SK-N-SH (cell line): ENCODE measurements around the gene TECR. TPM values are rescaled to one million over a fixed set of nuclear protein-coding genes. Genes with fewer than 3 reads are reported as not detected.
A peak's percentile ranks its signal among the peaks of the same experiment; 100 is the strongest.
"Not testable (repeated sequence)": the region's sequence is repeated elsewhere in the genome, so short reads cannot be mapped to it uniquely, and the experiment has no call there.

Experiments
- CTCF ChIA-PET: fragments of 300-600, 350-600 bp; formaldehyde crosslinking; extraction: SDS; loops from one replicate; lab custom pipeline; 2021; lab: Yijun Ruan, JAX
- POLR2A ChIA-PET: fragments of 350-600 bp; sonication (Branson Sonifier 250); formaldehyde crosslinking; extraction: SDS; loops from one replicate; lab custom pipeline; 2020; ENCODE audit warnings: antibody characterized with exemption, inconsistent platforms; lab: Yijun Ruan, JAX
- DNase-seq: peaks from one replicate; pipeline ENCODE4 v3.0.0; 2012
- H2AFZ ChIP-seq: fragments of 200-600 bp; sonication (generic); 2 replicates; pipeline ENCODE4 v1.8.1; 2016; ENCODE audit warnings: antibody characterized with exemption, mild to moderate bottlenecking, low read depth
- H3F3A ChIP-seq: fragments of 200-600 bp; sonication (generic); replicated peaks from 2 replicates; pipeline ENCODE3; 2016; ENCODE audit warnings: antibody characterized with exemption, mild to moderate bottlenecking; ENCODE audit not compliant: insufficient read depth
- H3K27ac ChIP-seq, 2 experiments: fragments of 200-500 bp in 1 of 2; fragments of 200-600 bp in 1 of 2; sonication (Bioruptor generic) in 1 of 2; sonication (generic), shearing (Covaris generic) in 1 of 2; 2 replicates each; pipeline versions ENCODE4 v1.5.1 to v1.6.1; 2014 to 2016; ENCODE audit warnings: low read depth in 2 of 2, inconsistent platforms in 1 of 2, low read length in 1 of 2, mild to moderate bottlenecking in 1 of 2, mixed read lengths in 1 of 2
- H3K27me3 ChIP-seq: fragments of 200-600 bp; sonication (generic), shearing (Covaris generic); 2 replicates; pipeline ENCODE4 v1.6.1; 2016; ENCODE audit warnings: mixed run types; ENCODE audit not compliant: insufficient read depth
- H3K36me3 ChIP-seq, 2 experiments: fragments of 200-500 bp in 1 of 2; fragments of 200-600 bp in 1 of 2; sonication (Bioruptor generic) in 1 of 2; sonication (generic) in 1 of 2; replicated peaks in 1 of 2; 2 replicates each; pipeline versions ENCODE3 to v1.5.1; 2014 to 2016; ENCODE audit warnings: low read length in 1 of 2, mild to moderate bottlenecking in 1 of 2; ENCODE audit not compliant: insufficient read depth in 2 of 2, control insufficient read depth in 1 of 2
- H3K4me1 ChIP-seq, 2 experiments: fragments of 200-500 bp in 1 of 2; fragments of 200-600 bp in 1 of 2; sonication (Bioruptor generic) in 1 of 2; sonication (generic), shearing (Covaris generic) in 1 of 2; 2 replicates each; pipeline versions ENCODE4 v1.5.1 to v1.6.1; 2014 to 2016; ENCODE audit warnings: low read depth in 1 of 2, low read length in 1 of 2, mixed run types in 1 of 2; ENCODE audit not compliant: insufficient read depth in 2 of 2, control insufficient read depth in 1 of 2
- H3K4me2 ChIP-seq: fragments of 200-600 bp; sonication (generic), shearing (Covaris generic); 2 replicates; pipeline ENCODE4 v1.6.1; 2017; ENCODE audit warnings: mixed run types
- H3K4me3 ChIP-seq, 2 experiments: fragments of 200-500 bp in 1 of 2; fragments of 200-600 bp in 1 of 2; sonication (Bioruptor generic) in 1 of 2; sonication (generic), shearing (Covaris generic) in 1 of 2; 2 replicates each; pipeline versions ENCODE4 v1.5.1 to v1.8.1; 2014 to 2016; ENCODE audit warnings: low read depth in 2 of 2, inconsistent platforms in 1 of 2, low read length in 1 of 2, mild to moderate bottlenecking in 1 of 2, mixed read lengths in 1 of 2, moderate library complexity in 1 of 2
- H3K79me2 ChIP-seq: fragments of 200-600 bp; sonication (generic); 2 replicates; pipeline ENCODE4 v1.8.1; 2017; ENCODE audit warnings: mild to moderate bottlenecking; ENCODE audit not compliant: insufficient read depth
- H3K9ac ChIP-seq: fragments of 200-600 bp; sonication (generic); 2 replicates; pipeline ENCODE4 v1.6.1; 2017; ENCODE audit warnings: mixed run types
- H3K9me2 ChIP-seq: fragments of 200-600 bp; sonication (generic); 2 replicates; pipeline ENCODE4 v1.6.1; 2017; ENCODE audit warnings: mixed run types
- H3K9me3 ChIP-seq: fragments of 200-600 bp; sonication (generic); 2 replicates; pipeline ENCODE4 v1.6.1; 2017; ENCODE audit warnings: mixed run types, mild to moderate bottlenecking, moderate library complexity
- H4K20me1 ChIP-seq: fragments of 200-600 bp; sonication (generic); 2 replicates; pipeline ENCODE4 v1.6.1; 2017; ENCODE audit warnings: mild to moderate bottlenecking, mixed run types; ENCODE audit not compliant: insufficient read depth
- CHD2 ChIP-seq: fragments of 150-350 bp; IDR thresholded peaks from 2 replicates; pipeline ENCODE4 v1.6.1; 2018; ENCODE audit warnings: low read length; ENCODE audit not compliant: partially characterized antibody
- CTCF ChIP-seq: fragments of 200-600 bp; sonication (generic); IDR thresholded peaks from 2 replicates; pipeline ENCODE4 v1.6.1; 2017; ENCODE audit warnings: antibody characterized with exemption, mild to moderate bottlenecking, moderate library complexity
- ELF1 ChIP-seq: IDR thresholded peaks from 2 replicates; pipeline ENCODE4 v1.4.0; 2012
- EZH2phosphoT487 ChIP-seq: fragments of 200-600 bp; sonication (generic); IDR thresholded peaks from 2 replicates; pipeline ENCODE4 v1.6.1; 2017; ENCODE audit warnings: low read depth, mixed run types, mild to moderate bottlenecking, antibody characterized with exemption, moderate library complexity, borderline replicate concordance
- FOXJ3 ChIP-seq: sonication (generic); formaldehyde crosslinking; IDR thresholded peaks from 2 replicates; pipeline ENCODE4 v1.5.1; 2020; ENCODE audit warnings: mild to moderate bottlenecking, missing genetic modification reagents
- GABPA ChIP-seq: IDR thresholded peaks from 2 replicates; pipeline ENCODE4 v1.4.0; 2012; ENCODE audit warnings: low read depth, mild to moderate bottlenecking
- GATA2 ChIP-seq: sonication (generic); formaldehyde crosslinking; IDR thresholded peaks from 2 replicates; pipeline ENCODE4 v1.5.0; 2020; ENCODE audit warnings: mild to moderate bottlenecking, missing genetic modification reagents
- JUND ChIP-seq: IDR thresholded peaks from 2 replicates; pipeline ENCODE4 v1.4.0; 2012
- MEF2A ChIP-seq: IDR thresholded peaks from 2 replicates; pipeline ENCODE4 v1.4.0; 2012; ENCODE audit warnings: low read depth, borderline replicate concordance
- MXI1 ChIP-seq: IDR thresholded peaks from 2 replicates; pipeline ENCODE4 v1.6.1; 2012; ENCODE audit warnings: mild to moderate bottlenecking, low read depth, low read length, improper control_type of control experiment
- PBX3 ChIP-seq: IDR thresholded peaks from 2 replicates; pipeline ENCODE4; 2012
- RCOR1 ChIP-seq: fragments of 150-350 bp; IDR thresholded peaks from 2 replicates; pipeline ENCODE4 v1.6.1; 2017; ENCODE audit warnings: antibody characterized with exemption, low read length
- RXRA ChIP-seq: IDR thresholded peaks from 2 replicates; pipeline ENCODE4 v1.4.0; 2012; ENCODE audit warnings: low read depth, mild to moderate bottlenecking, borderline replicate concordance
- SIN3A ChIP-seq: IDR thresholded peaks from 2 replicates; pipeline ENCODE4 v1.6.1; 2012; ENCODE audit warnings: low read depth, mild to moderate bottlenecking, low read length, moderate library complexity, borderline replicate concordance
- SMC3 ChIP-seq: IDR thresholded peaks from 2 replicates; pipeline ENCODE4 v1.6.1; 2012; ENCODE audit warnings: low read depth, low read length, improper control_type of control experiment
- USF1 ChIP-seq: IDR thresholded peaks from 2 replicates; pipeline ENCODE4 v1.4.0; 2012; ENCODE audit warnings: low read depth, borderline replicate concordance
- YY1 ChIP-seq: IDR thresholded peaks from 2 replicates; pipeline ENCODE4 v1.4.0; 2012; ENCODE audit warnings: low read depth, mild to moderate bottlenecking
- WGBS: methylation state at CpG from one replicate; pipeline ENCODE4 v1.1.6; 2017; ENCODE audit warnings: low lambda C conversion rate; 5-methylcytosine and 5-hydroxymethylcytosine counted together
- polyA plus RNA-seq, 3 experiments: library from polyadenylated mRNA; depleted of rRNA; stranded (reverse); fragments of >200 nt; gene quantifications; 2 replicates each; pipeline ENCODE4 v1.2.3, GENCODE V29; 2012

Gene TECR
- polyA plus RNA-seq, 1 of the 3 experiments (the other 2 are of a cell fraction), result 110 TPM

GRCh38 chr19:14541979-14542378 is 12.6 kb downstream of the TECR start:
- CTCF ChIA-PET, H3K4me2 ChIP-seq, H4K20me1 ChIP-seq, H3K9me2 ChIP-seq, H3K9ac ChIP-seq, H3K4me1 ChIP-seq, POLR2A ChIA-PET, H3F3A ChIP-seq, H3K9me3 ChIP-seq, H3K36me3 ChIP-seq, H3K4me3 ChIP-seq, H2AFZ ChIP-seq, DNase-seq, H3K27me3 ChIP-seq, H3K27ac ChIP-seq: not testable (repeated sequence)
- H3K79me2 ChIP-seq, result peaks cover 40% of the 10 kb centered on the region
- WGBS, result 97% methylated on average over 5 of the region's 5 CpGs

GRCh38 chr19:14542711-14543328 is 13.4 kb downstream of the TECR start:
- no peak overlapping the region for H3K4me3 ChIP-seq
- TF ChIP-seq JUND (no peak), RCOR1 (no peak), EZH2phosphoT487 (no peak), SMC3 (no peak), MXI1 (no peak), CTCF (no peak), GATA2 (CRISPR knock-in tag) (no peak), PBX3 (no peak), CHD2 (no peak), RXRA (no peak), FOXJ3 (CRISPR knock-in tag) (no peak), GABPA (no peak), USF1 (no peak), YY1 (no peak), SIN3A (no peak), ELF1 (no peak), MEF2A (no peak)
- TF ChIP-seq, all 33 proteins: peak for 0
- POLR2A ChIA-PET, result interaction anchor here (0.5 kb wide), 1 partner anchor 268 kb away, joined by 5 read pairs; no protein-coding TSS in a partner anchor
- 89% methylated on average over 6 of the region's 7 CpGs for WGBS
- no peaks in the 10 kb centered on the region; the same call in 1 of the 2 replicates for H4K20me1 ChIP-seq
- H3K9me3 ChIP-seq, result no peaks in the 10 kb centered on the region
- no peaks in the 10 kb centered on the region for H3K27me3 ChIP-seq
- H2AFZ ChIP-seq, result no peak overlapping the region
- H3K36me3 ChIP-seq, result no peaks in the 10 kb centered on the region
- CTCF ChIA-PET, result no interaction called here
- no peak overlapping the region for H3K27ac ChIP-seq
- no peaks in the 10 kb centered on the region for H3K9me2 ChIP-seq
- DNase-seq, result peak; percentile 41
- H3K4me2 ChIP-seq, result no peak overlapping the region
- H3K79me2 ChIP-seq, result peaks cover 36% of the 10 kb centered on the region
- no peaks in the 10 kb centered on the region for H3F3A ChIP-seq
- H3K9ac ChIP-seq, result no peak overlapping the region
- no peaks in the 10 kb centered on the region; a peak in 1 of 4 replicates for H3K4me1 ChIP-seq
